HEK293T (cell line): ENCODE measurements around the gene NDUFB8.

Experiments
- CTCF ChIA-PET: fragments of 350-600 bp; formaldehyde crosslinking; extraction: SDS; loops from one replicate; lab custom pipeline; 2021; ENCODE audit warnings: antibody characterized with exemption, inconsistent platforms; lab: Yijun Ruan, JAX
- POLR2A ChIA-PET: fragments of 350-600 bp; formaldehyde crosslinking; extraction: SDS; loops from one replicate; lab custom pipeline; 2020; ENCODE audit warnings: antibody characterized with exemption, inconsistent platforms; lab: Yijun Ruan, JAX
- DNase-seq: peaks from one replicate; pipeline ENCODE4 v3.0.0; 2012; ENCODE audit warnings: mixed read lengths; ENCODE audit errors: extremely low spot score
- ARNT ChIP-seq: fragments of 450-650 bp; IDR thresholded peaks from 2 replicates; pipeline ENCODE4 v1.6.1; 2017; ENCODE audit warnings: mild to moderate bottlenecking
- BHLHE40 ChIP-seq: fragments of 450-650 bp; IDR thresholded peaks from 2 replicates; pipeline ENCODE4 v1.6.1; 2016; ENCODE audit warnings: mild to moderate bottlenecking, moderate library complexity, borderline replicate concordance
- CTBP1 ChIP-seq: fragments of 450-650 bp; IDR thresholded peaks from 2 replicates; pipeline ENCODE4 v1.6.1; 2016; ENCODE audit warnings: borderline replicate concordance
- ELF4 ChIP-seq: fragments of 450-650 bp; IDR thresholded peaks from 2 replicates; pipeline ENCODE4 v1.6.1; 2017; ENCODE audit warnings: antibody characterized with exemption
- FOXA1 ChIP-seq: fragments of 450-650 bp; IDR thresholded peaks from 2 replicates; pipeline ENCODE4 v1.6.1; 2016; ENCODE audit warnings: mild to moderate bottlenecking
- FOXK2 ChIP-seq: fragments of 450-650 bp; IDR thresholded peaks from 2 replicates; pipeline ENCODE4 v1.6.1; 2016; ENCODE audit warnings: mild to moderate bottlenecking
- FOXM1 ChIP-seq: fragments of 450-650 bp; IDR thresholded peaks from 2 replicates; pipeline ENCODE4 v1.6.1; 2017; ENCODE audit warnings: mild to moderate bottlenecking, borderline replicate concordance
- HDGF ChIP-seq: fragments of 450-650 bp; IDR thresholded peaks from 2 replicates; pipeline ENCODE4 v1.6.1; 2017; ENCODE audit warnings: antibody characterized with exemption, borderline replicate concordance
- L3MBTL2 ChIP-seq: fragments of 450-650 bp; conservative IDR thresholded peaks from 2 replicates; pipeline ENCODE4 v1.6.1; 2016; ENCODE audit warnings: mild to moderate bottlenecking
- LEF1 ChIP-seq: fragments of 450-650 bp; IDR thresholded peaks from 2 replicates; pipeline ENCODE4 v1.6.1; 2017; ENCODE audit warnings: mild to moderate bottlenecking, borderline replicate concordance
- NFRKB ChIP-seq: fragments of 450-650 bp; IDR thresholded peaks from 2 replicates; pipeline ENCODE4 v1.6.1; 2016; ENCODE audit warnings: mild to moderate bottlenecking, moderate library complexity
- SP1 ChIP-seq: fragments of 450-650 bp; IDR thresholded peaks from 2 replicates; pipeline ENCODE4 v1.6.1; 2017
- SUZ12 ChIP-seq: fragments of 450-650 bp; IDR thresholded peaks from 2 replicates; pipeline ENCODE4 v1.6.1; 2016; ENCODE audit warnings: mild to moderate bottlenecking
- TARDBP ChIP-seq: fragments of 450-650 bp; IDR thresholded peaks from 2 replicates; pipeline ENCODE4 v1.6.1; 2016
- ZNF384 ChIP-seq: fragments of 450-650 bp; IDR thresholded peaks from 2 replicates; pipeline ENCODE4 v1.6.1; 2016
- TF ChIP-seq, protein P1 (sequence below): fragments of 450-650 bp; IDR thresholded peaks from 2 replicates; pipeline ENCODE4 v1.6.1; 2016

NDUFB8 gene

DNA sequence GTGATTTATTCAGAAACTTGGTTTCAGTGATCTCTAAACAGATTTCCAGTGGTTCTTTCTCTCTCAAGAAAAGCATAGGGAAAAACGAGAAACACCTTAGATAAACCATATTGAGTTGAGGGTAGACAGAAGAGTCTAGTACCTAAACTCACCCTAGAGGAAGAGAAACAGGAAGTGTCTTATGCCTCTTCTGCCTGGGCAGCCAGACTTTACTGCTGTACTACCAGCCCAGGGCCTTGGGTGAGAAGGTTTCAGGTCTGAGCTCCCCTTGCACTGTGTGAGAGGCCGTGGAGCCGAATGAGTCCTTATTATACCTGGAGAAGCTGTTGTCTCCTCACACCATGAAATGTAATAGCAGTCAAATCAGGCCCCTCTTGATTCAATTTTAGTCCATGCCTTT, 24.3 kb upstream of the NDUFB8 start:
- DNase-seq = no peak

DNA sequence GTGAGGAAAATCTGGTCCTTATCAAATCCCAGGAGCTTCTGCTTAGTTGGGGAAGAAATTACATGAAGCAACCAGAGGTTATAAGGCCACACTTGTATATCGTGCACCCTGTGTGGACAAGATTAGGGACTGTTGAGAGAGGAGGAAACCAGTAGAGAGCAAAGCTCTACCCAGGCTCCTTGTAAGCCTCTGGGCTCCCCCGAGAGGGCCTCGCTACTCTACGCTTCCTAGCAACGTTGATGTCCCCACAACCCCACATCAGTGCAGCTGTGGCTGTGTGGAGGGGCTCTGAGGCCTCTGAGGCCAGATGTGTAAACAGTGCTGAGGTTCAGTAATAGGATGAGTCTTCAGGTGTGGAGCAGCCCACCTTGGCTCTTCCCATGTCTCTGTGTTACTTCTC, 22.1 kb upstream of the NDUFB8 start:
- TF ChIP-seq, protein P1, sequence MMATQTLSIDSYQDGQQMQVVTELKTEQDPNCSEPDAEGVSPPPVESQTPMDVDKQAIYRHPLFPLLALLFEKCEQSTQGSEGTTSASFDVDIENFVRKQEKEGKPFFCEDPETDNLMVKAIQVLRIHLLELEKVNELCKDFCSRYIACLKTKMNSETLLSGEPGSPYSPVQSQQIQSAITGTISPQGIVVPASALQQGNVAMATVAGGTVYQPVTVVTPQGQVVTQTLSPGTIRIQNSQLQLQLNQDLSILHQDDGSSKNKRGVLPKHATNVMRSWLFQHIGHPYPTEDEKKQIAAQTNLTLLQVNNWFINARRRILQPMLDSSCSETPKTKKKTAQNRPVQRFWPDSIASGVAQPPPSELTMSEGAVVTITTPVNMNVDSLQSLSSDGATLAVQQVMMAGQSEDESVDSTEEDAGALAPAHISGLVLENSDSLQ = no peak
- TF ChIP-seq NFRKB (no peak), HDGF (no peak), SP1 (no peak), FOXA1 (no peak), BHLHE40 (no peak), ZNF384 (no peak), ARNT (no peak), TARDBP (no peak), CTBP1 (no peak), SUZ12 (no peak), ELF4 (no peak), L3MBTL2 (no peak), LEF1 (no peak), FOXM1 (no peak), FOXK2 (no peak)
- DNase-seq = no peak
- CTCF ChIA-PET = interaction anchor here (1.4 kb wide), 1 partner anchor 12 kb away, joined by 5 read pairs; no protein-coding TSS in a partner anchor
- POLR2A ChIA-PET = interaction anchor here (2.8 kb wide), 1 partner anchor 16 kb away, joined by 9 read pairs; the partner anchor contains the start of gene HIF1AN

More for the DNA sequence above, 24.3 kb upstream of the NDUFB8 start:
- no peak for TF ChIP-seq BHLHE40
- TF ChIP-seq FOXM1 = no peak
- TF ChIP-seq, protein P1 = no peak
- TF ChIP-seq SP1 = no peak
- no peak for TF ChIP-seq NFRKB
- TF ChIP-seq ZNF384 = no peak
- TF ChIP-seq FOXK2 = no peak
- TF ChIP-seq ARNT = no peak
- no peak for TF ChIP-seq HDGF
- no peak for TF ChIP-seq FOXA1
- TF ChIP-seq LEF1 = no peak
- no peak for TF ChIP-seq ELF4
- no peak for TF ChIP-seq TARDBP
- TF ChIP-seq CTBP1 = no peak
- TF ChIP-seq SUZ12 = no peak
- ChIA-PET POLR2A (interaction anchor here (2.8 kb wide), 1 partner anchor 18 kb away, joined by 9 read pairs; the partner anchor contains the start of gene HIF1AN), CTCF (interaction anchor here (0.9 kb wide), 1 partner anchor 8 kb away, joined by 5 read pairs; no protein-coding TSS in a partner anchor)

DNA sequence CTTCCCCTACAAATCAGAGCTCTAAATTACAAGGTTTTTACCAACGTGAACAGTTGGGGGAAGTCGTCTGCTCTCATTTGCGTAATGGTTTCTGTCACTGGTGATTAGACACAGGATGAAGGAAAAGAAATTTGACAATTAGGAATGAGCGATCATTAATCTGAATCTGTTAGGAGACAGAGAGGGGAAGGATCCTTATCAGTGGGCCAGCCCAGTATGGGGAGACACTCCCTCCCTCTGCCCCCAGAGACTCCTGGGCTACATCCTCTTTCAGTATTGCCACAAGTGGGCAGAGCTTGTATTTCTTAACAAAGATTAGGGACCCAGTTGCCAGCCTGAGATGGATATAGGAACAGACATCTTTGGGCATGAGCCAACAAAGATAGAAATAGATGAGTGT, 21.5 kb upstream of the NDUFB8 start:
- ChIA-PET CTCF (interaction anchor here (1.4 kb wide), 1 partner anchor 12 kb away, joined by 5 read pairs; no protein-coding TSS in a partner anchor), POLR2A (interaction anchor here (2.8 to 2.9 kb wide), 2 partner anchors 15 to 16 kb away, joined by 9 to 14 read pairs; partner anchors contain the start of gene HIF1AN)
- DNase-seq = no peak
- no peak for TF ChIP-seq ARNT
- no peak for TF ChIP-seq HDGF
- no peak for TF ChIP-seq ZNF384
- TF ChIP-seq NFRKB = no peak
- no peak for TF ChIP-seq CTBP1
- TF ChIP-seq FOXA1 = no peak
- no peak for TF ChIP-seq TARDBP
- TF ChIP-seq, protein P1 = no peak
- no peak for TF ChIP-seq FOXM1
- TF ChIP-seq SUZ12 = no peak
- no peak for TF ChIP-seq LEF1
- no peak for TF ChIP-seq L3MBTL2
- TF ChIP-seq SP1 = no peak
- TF ChIP-seq FOXK2 = no peak

DNA sequence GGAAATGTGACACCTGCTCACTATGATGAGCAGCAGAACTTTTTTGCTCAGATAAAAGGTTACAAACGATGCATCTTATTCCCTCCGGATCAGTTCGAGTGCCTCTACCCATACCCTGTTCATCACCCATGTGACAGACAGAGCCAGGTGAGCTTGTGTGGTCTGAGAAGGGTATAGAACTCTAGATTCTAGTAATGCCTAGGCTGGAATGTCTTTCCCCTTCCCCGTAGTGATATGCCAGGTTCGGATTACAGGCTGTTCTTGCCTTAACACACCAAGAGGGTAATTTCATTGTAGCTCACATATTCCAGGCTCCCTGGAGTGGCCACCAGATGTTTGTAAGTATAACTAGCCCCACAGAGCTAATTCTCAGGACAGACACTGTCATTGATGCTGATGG, 15.3 kb upstream of the NDUFB8 start:
- ChIA-PET CTCF (interaction anchor here (1.1 to 1.3 kb wide), 2 partner anchors 9 to 199 kb away, joined by 3 to 4 read pairs; partner anchors contain the start of gene HIF1AN), POLR2A (interaction anchor here (2.5 kb wide), 1 partner anchor 9 kb away, joined by 29 read pairs; the partner anchor contains the start of gene HIF1AN)
- no peak for DNase-seq
- TF ChIP-seq BHLHE40 (no peak), SP1 (no peak), FOXM1 (no peak), L3MBTL2 (no peak), ZNF384 (no peak), CTBP1 (no peak), SUZ12 (no peak), FOXA1 (no peak), LEF1 (no peak)

DNA sequence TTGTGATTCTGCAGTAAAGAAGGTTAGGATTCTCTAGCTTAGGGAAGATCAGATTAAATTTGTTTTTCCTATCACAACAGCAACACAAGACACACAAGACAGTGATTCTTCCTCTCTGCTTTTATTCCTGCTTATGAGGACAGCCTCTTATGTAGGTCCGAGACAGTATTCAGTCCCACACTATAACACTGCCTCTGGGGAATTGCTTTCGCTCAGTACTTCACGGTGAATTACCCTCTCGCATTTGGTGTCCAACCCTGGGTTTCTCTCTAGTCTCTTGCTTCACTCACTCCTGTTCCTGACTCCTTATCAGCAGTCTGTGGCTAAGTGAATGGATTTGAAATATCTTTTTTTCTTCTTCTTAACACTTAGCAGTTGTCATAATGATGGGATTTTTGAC, 7.8 kb upstream of the NDUFB8 start:
- TF ChIP-seq SUZ12 (no peak), ARNT (no peak), FOXM1 (no peak), BHLHE40 (no peak), CTBP1 (no peak), LEF1 (no peak), SP1 (no peak), TARDBP (no peak), FOXK2 (no peak), ZNF384 (no peak), L3MBTL2 (no peak), ELF4 (no peak), FOXA1 (no peak), NFRKB (no peak), HDGF (no peak)
- TF ChIP-seq, protein P1 = no peak
- no peak for DNase-seq
- CTCF ChIA-PET = interaction anchor here (1.5 kb wide), 1 partner anchor 19 kb away, joined by 5 read pairs; no protein-coding TSS in a partner anchor
- POLR2A ChIA-PET = interaction anchor here (1.1 kb wide), 1 partner anchor 8 kb away, joined by 3 read pairs; the partner anchor contains the start of gene NDUFB8
